Ovary (tissue), 3 donors: ENCODE results near the gene MITF.

Experiments
- EP300 ChIP-seq: sonication (generic); formaldehyde crosslinking; IDR thresholded peaks from one replicate; pipeline ENCODE4 v1.6.1; 2017; ENCODE audit warnings: antibody characterized with exemption
- TF ChIP-seq, protein P1 (sequence below), 3 donors: fragments of 450-650 bp in 2 of 3; fragments of 200-600 bp in 1 of 3; IDR thresholded peaks; one replicate each; pipeline versions ENCODE4 v1.5.1 to v1.8.0; 2016 to 2022; ENCODE audit warnings: antibody characterized with exemption in 3 of 3, mild to moderate bottlenecking in 1 of 3
- donor health status: DM: no; HTN: no; CAD: no.

DNA sequence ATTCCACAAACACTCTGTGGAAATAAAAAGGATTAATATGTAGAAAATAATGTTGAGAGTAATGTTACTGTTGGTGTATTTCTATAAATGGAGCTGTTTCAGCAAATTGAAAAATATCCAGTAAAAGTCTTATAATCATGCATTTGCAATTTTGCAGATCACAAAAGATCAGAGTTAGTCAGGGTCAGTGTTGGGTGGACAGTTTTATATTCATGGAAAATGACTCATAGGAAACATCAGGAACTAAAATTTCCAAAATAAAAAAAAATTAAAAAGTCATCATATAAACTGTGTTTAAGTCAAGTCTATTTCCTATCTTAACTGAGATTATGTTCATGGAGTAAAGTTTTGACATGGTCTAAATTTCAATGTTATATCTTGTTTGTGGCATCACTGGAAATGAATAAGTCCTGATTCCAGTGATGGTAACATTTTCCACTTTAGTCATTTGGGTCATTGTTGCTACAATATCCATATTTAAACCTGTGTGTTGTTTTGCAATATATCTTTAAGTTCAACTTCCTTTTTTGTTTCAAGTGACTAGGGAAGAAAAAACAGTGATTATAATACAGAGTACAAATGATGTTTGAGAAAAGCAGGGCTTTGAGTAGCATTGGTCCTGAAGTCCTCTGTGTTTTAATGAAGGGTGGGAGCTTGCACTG is 37.8 kb downstream of the MITF start:
- no peak for TF ChIP-seq EP300
- TF ChIP-seq, protein P1, sequence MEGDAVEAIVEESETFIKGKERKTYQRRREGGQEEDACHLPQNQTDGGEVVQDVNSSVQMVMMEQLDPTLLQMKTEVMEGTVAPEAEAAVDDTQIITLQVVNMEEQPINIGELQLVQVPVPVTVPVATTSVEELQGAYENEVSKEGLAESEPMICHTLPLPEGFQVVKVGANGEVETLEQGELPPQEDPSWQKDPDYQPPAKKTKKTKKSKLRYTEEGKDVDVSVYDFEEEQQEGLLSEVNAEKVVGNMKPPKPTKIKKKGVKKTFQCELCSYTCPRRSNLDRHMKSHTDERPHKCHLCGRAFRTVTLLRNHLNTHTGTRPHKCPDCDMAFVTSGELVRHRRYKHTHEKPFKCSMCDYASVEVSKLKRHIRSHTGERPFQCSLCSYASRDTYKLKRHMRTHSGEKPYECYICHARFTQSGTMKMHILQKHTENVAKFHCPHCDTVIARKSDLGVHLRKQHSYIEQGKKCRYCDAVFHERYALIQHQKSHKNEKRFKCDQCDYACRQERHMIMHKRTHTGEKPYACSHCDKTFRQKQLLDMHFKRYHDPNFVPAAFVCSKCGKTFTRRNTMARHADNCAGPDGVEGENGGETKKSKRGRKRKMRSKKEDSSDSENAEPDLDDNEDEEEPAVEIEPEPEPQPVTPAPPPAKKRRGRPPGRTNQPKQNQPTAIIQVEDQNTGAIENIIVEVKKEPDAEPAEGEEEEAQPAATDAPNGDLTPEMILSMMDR (IDR thresholded peaks at IDR 0.05), result no peak
